HepG2 (cell line): ENCODE results near the gene OSBPL9. TPM values are rescaled to one million over a fixed set of nuclear protein-coding genes. Genes with fewer than 3 reads are reported as not detected.

ENCODE experiments used
- ATRX ChIP-seq: sonication (generic); formaldehyde crosslinking; IDR thresholded peaks from 2 replicates; pipeline ENCODE4 v1.4.0; 2020; ENCODE audit warnings: missing genetic modification reagents, borderline replicate concordance
- CCDC6 ChIP-seq: sonication (generic); formaldehyde crosslinking; IDR thresholded peaks from 2 replicates; pipeline ENCODE4 v1.8.1; 2022; ENCODE audit warnings: mild to moderate bottlenecking, missing genetic modification reagents, moderate library complexity
- GRHL1 ChIP-seq: sonication (generic); formaldehyde crosslinking; conservative IDR thresholded peaks from 2 replicates; pipeline ENCODE4 v1.8.0; 2022; ENCODE audit warnings: missing genetic modification reagents
- HMGXB3 ChIP-seq: sonication (generic); formaldehyde crosslinking; IDR thresholded peaks from 2 replicates; pipeline ENCODE4 v1.4.0; 2020; ENCODE audit warnings: missing genetic modification reagents, borderline replicate concordance
- HOMEZ ChIP-seq: IDR thresholded peaks from 2 replicates; pipeline ENCODE4 v1.6.1; 2016; ENCODE audit warnings: low read depth
- POGZ ChIP-seq: sonication (generic); formaldehyde crosslinking; IDR thresholded peaks from 2 replicates; pipeline ENCODE4 v1.4.0; 2020; ENCODE audit warnings: mild to moderate bottlenecking, missing genetic modification reagents
- PTBP1 ChIP-seq: fragments of 200-400 bp; formaldehyde crosslinking; IDR thresholded peaks from 2 replicates; pipeline ENCODE4 v1.6.1; 2018; ENCODE audit warnings: low read length, low read depth; ENCODE audit not compliant: poor library complexity, severe bottlenecking
- SNAPC2 ChIP-seq: sonication (generic); formaldehyde crosslinking; IDR thresholded peaks from 2 replicates; pipeline ENCODE4 v1.8.1; 2022; ENCODE audit warnings: mild to moderate bottlenecking, missing genetic modification reagents
- TOE1 ChIP-seq: sonication (generic); formaldehyde crosslinking; IDR thresholded peaks from 2 replicates; pipeline ENCODE4 v1.4.0; 2020; ENCODE audit warnings: mild to moderate bottlenecking, missing genetic modification reagents
- TRIM22 ChIP-seq: fragments of 450-650 bp; IDR thresholded peaks from 2 replicates; pipeline ENCODE4 v1.6.1; 2017
- TSC22D2 ChIP-seq: sonication (generic); formaldehyde crosslinking; IDR thresholded peaks from 2 replicates; pipeline ENCODE4 v1.5.1; 2020; ENCODE audit warnings: missing genetic modification reagents, mild to moderate bottlenecking, borderline replicate concordance
- ZBTB26 ChIP-seq: IDR thresholded peaks from 2 replicates; pipeline ENCODE4 v1.6.1; 2016; ENCODE audit warnings: missing compliant biosample characterization, missing genetic modification reagents, borderline replicate concordance
- ZBTB38 ChIP-seq: sonication (generic); formaldehyde crosslinking; IDR thresholded peaks from 2 replicates; pipeline ENCODE4 v1.5.1; 2020; ENCODE audit warnings: mild to moderate bottlenecking, missing genetic modification reagents
- ZNF414 ChIP-seq: sonication (generic); formaldehyde crosslinking; IDR thresholded peaks from 2 replicates; pipeline ENCODE4 v1.5.0; 2020; ENCODE audit warnings: missing genetic modification reagents
- ZNF543 ChIP-seq: sonication (generic); formaldehyde crosslinking; IDR thresholded peaks from 2 replicates; pipeline ENCODE4 v1.4.0; 2020; ENCODE audit warnings: mild to moderate bottlenecking, missing genetic modification reagents
- ZNF569 ChIP-seq: sonication (generic); formaldehyde crosslinking; IDR thresholded peaks from 2 replicates; pipeline ENCODE4 v1.5.0; 2020; ENCODE audit warnings: mild to moderate bottlenecking, missing genetic modification reagents, moderate library complexity, borderline replicate concordance
- ZNF720 ChIP-seq: sonication (generic); formaldehyde crosslinking; IDR thresholded peaks from 2 replicates; pipeline ENCODE4 v1.4.0; 2020; ENCODE audit warnings: missing genetic modification reagents
- ZNF766 ChIP-seq: sonication (generic); formaldehyde crosslinking; IDR thresholded peaks from 2 replicates; pipeline ENCODE4 v1.5.0; 2020; ENCODE audit warnings: missing genetic modification reagents, borderline replicate concordance
- polyA plus RNA-seq, 8 experiments: library from polyadenylated mRNA; depleted of rRNA in 3 of 8; stranded (reverse) in 7 of 8; unstranded in 1 of 8; fragments of >200 nt; fragmentation: Illumina TruSeq in 4 of 8; extraction: Trizol in 4 of 8; gene quantifications; 2 replicates each; pipeline versions ENCODE4 v1.2.1 to v1.2.3, GENCODE V29; 2011 to 2016; ENCODE audit warnings: low read depth in 4 of 8, missing spikeins in 1 of 8, mixed read lengths in 1 of 8; ENCODE audit not compliant: insufficient read depth in 1 of 8
- total RNA-seq, 5 experiments: library from RNA; depleted of rRNA; stranded (reverse); fragments of >200 nt; fragmentation: Illumina TruSeq; extraction: Trizol; gene quantifications; 2 replicates each; pipeline ENCODE4 v1.2.3, GENCODE V29; 2016; ENCODE audit warnings: low read depth in 1 of 5

Gene OSBPL9
- total and polyA plus RNA-seq, 2 of the 13 experiments (the other 11 are each of a cell fraction or from before 2014, with no cell fraction given): 83.6 to 142 TPM

GRCh38 chr1:51729156-51729823, 112.4 kb downstream of the OSBPL9 start (continued):
- TF ChIP-seq HMGXB3 (CRISPR knock-in tag) (peak; percentile 99), ZBTB38 (CRISPR knock-in tag) (peak; percentile 55; the same call in 1 of the 2 replicates), CCDC6 (CRISPR knock-in tag) (peak; percentile 59; the same call in 1 of the 2 replicates), POGZ (CRISPR knock-in tag) (peak; percentile 48; the same call in 1 of the 2 replicates), ZNF720 (CRISPR knock-in tag) (no peak), ZNF569 (CRISPR knock-in tag) (no peak), GRHL1 (CRISPR knock-in tag) (no peak), PTBP1 (no peak), TRIM22 (no peak), HOMEZ (CRISPR knock-in tag) (peak; percentile 77; the same call in 1 of the 2 replicates), ZNF766 (CRISPR knock-in tag) (no peak), ATRX (CRISPR knock-in tag) (no peak), ZBTB26 (no peak), SNAPC2 (CRISPR knock-in tag) (no peak), ZNF414 (CRISPR knock-in tag) (no peak), ZNF543 (CRISPR knock-in tag) (no peak), TSC22D2 (CRISPR knock-in tag) (no peak), TOE1 (CRISPR knock-in tag) (no peak)
